GM21528 (cell line): ENCODE results near the gene COPZ1.
"Not testable (repeated sequence)": the region's sequence is repeated elsewhere in the genome, so short reads cannot be mapped to it uniquely, and the experiment has no call there.

Source experiments
- ATAC-seq: cut with Tn5 transposase; IDR thresholded peaks from one replicate; pipeline ENCODE4 v1.9.1; 2021; ENCODE audit warnings: mild to moderate bottlenecking, moderate library complexity; ENCODE audit not compliant: unreplicated experiment, low FRiP score

The COPZ1 gene

DNA sequence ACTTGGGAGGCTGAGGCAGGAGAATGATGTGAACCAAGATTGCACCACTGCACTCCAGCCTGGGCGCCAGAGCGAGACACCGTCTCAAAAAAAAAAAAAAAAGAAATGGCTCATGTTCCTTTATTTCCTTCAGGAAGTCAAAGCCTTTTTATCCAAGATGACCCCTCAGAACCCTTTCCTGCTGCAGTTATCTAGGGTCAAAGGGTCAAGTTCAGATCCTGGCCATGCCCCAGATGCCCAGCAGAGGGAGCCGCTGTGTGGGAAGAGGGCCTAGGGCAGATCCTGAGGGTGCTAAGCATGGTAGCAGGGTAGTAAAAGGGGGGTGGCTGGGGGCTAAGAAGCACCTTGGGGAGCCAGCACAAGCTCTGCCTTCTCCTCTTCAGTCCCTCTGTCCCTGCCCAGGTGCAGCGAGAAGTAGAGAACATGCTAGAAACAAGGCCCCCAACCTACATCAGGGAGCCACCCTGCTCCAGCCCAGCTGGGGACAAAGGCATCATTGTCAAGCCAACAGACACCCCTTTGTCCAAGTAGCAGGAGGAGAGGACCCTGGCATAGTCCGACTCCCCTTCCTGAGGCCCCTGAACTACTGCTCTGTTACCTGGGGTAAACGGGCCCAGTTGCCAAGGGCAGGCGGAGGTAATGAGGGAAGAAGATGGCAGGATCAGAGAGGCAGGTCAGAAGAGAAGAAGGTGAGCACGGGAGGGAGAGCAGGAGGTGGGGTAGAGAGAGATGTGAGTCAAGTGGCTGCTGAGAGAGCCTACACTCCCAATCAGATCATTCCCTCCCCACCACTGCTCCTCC is 30.6 kb upstream of the COPZ1 start:
- no peak for ATAC-seq

DNA sequence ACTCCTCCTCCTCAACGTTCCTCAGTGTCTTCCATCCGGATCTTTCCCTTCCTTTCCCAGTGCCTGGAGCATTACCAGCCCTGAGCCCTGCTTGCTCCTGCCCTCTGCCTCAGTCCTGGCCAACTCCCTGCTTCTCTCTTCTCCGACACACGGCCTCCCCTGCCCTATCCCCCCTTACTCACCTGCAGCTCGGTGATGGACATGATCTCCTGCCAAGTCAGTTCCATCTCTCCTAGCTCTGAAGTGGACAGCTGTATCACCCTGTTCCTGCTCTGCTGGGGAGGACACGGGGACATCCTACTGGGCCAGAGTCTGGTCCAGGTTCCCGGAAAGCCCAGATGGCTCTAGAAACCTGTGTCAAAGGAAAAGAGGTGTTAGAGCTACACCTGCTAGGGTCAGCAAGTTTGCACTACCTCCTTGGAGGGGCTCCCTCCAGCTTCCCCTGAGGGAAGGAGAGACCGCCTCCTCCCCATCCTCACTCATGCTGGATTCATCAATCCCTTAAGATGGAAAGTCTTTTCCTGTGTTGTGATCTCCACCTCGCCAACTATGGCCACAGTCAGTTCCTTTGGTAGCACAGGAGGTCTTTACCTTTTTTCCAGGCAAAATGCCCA is 29.9 kb upstream of the COPZ1 start:
- ATAC-seq = no peak

DNA sequence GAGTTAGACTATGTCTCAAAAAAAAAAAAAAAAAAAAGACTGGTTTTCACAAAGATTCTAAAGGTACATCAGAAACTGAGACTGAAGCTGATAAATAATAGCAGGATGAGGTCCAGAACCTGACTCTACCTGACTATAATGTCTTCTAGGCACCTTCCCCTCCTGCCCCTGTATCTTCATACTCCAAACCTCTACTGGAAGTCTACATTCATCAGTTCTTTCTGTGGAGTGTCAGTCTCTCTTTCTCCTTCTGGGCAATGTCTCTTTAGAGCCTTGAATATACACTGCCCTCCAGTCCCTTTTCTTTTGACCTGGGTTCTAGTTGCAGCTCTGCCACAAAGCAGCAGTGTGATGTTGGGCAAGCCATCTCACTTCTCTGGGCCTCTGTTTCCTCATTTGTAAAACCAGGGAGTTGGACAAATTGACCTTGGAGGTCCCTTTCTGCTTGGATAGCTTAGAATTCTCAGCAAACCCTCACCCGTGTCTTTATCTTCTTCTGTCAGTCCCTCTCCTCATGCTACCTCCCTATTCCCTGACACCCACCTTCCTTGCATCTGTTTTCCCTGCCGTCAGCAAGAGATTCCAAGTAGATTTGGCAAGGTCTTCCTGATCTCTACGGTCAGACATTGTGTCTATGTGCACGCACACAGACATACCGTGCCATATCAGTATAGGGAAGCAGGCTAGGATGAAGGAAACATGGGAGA is 28.4 kb upstream of the COPZ1 start:
- ATAC-seq = no peak

DNA sequence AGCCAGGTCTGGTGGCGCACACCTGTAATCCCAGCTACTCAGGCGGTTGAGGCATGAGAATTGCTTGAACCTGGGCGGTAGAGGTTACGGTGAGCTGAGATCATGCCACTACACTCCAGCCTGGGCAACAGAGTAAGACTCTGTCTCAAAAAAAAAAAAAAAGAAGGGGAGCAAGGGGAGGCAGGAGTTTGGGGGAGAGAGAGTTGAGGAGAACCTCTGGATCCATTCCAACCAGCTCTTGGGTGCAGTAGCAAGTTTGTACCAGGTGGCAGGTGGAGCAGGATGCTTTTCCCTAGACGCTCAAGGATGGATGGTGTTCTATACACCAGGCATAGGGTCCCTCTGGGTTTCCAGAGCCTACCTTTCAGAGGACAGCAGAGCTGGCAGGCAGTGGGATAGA is 26.0 kb upstream of the COPZ1 start:
- ATAC-seq = no peak

DNA sequence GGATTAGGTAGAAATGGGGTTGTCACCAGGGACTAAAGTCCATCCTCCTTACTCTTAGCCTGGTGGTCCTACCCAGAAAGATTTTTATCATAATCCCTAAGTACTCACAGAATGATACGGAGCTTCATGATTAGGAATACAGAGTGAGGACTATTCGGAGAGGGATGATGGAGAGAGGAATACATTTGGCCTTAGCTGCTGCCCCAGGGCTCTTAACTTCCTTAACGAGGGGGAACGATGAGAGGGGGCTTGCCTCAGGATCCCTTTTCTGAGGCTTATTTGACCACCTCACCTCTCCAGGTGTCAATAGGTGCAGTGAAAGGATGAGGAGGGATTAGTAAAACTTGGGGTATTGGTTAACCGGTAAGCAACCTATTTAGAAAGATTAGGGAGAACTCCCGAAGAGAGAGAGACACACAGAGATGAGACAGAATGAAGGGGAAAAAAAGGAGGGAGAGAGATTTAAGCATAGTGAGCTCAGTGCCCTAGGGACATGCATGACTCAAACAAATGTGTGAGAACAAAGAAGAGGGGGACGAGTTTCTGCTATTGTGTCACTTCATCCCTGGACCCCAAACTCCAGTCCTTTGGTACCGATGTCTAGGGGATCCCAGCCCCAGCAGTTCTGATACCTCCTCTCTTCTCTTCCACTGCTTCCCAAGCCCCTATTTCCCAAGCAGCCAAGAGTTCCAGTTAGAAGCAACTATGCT is 25.3 kb upstream of the COPZ1 start:
- no peak for ATAC-seq

DNA sequence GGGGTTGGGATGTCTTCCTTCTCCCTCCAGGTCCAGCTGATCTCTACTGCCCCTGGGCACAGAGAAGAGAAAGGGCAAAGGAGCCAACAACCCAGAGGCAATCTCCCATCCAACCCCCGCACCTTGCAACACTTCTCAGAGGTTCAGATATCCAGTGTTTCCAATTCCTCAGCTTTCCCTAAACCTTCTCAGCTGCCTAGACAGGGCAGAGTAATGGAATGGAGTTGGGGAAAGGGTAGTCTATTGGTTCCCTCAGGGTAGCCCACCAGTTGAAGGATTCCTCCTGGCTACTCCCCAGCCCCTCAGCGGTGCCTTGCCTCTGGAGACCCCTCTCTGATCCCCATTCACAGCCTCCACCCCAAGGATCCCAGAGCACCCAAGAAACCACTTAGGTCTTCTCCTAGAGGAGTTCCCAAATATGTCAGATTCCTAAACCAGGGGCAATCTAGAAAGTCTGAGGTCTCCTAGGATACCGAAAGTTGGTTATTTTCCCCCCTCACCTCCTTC is 24.7 kb upstream of the COPZ1 start:
- no peak for ATAC-seq

DNA sequence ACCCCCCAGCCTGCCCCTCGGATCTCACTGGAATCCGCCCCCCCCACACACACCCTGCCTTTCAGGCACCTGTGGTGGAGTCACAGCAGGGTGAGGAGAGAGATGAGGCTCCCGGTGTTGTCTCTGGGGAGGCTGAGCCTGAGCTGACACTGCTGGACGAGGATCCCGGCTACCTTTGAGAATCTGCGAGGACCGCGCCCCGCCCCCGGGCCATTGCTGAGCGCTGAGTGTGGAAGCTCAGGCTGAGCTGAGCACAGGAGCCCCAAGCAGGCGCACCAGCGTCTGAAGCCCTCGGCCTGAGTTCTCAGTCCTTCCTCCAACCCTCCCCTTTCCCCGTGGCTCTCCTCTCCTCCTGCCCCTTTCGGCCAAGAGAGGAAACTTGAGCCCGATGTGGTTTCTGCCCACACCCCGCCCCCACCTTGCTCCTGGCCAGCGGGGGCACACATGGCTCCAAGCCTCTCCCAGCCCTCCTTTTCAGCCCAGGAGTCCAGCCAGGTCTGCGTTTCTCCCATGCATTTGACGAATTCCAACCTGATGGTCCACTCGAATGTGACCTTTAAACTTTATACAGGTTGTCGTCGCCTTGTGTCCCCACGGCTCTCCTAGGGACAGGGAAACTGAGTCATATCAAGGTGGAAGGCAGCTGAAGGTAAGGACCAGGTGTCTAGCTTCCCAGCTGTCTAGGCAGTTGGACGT is 24.1 kb upstream of the COPZ1 start, which contains the start of gene NFE2:
NFE2 (minus strand) TSS at position 284 of the 696 bp plus-strand sequence. CDS start 5,767 bp downstream, outside the sequence.
- ATAC-seq = no peak

DNA sequence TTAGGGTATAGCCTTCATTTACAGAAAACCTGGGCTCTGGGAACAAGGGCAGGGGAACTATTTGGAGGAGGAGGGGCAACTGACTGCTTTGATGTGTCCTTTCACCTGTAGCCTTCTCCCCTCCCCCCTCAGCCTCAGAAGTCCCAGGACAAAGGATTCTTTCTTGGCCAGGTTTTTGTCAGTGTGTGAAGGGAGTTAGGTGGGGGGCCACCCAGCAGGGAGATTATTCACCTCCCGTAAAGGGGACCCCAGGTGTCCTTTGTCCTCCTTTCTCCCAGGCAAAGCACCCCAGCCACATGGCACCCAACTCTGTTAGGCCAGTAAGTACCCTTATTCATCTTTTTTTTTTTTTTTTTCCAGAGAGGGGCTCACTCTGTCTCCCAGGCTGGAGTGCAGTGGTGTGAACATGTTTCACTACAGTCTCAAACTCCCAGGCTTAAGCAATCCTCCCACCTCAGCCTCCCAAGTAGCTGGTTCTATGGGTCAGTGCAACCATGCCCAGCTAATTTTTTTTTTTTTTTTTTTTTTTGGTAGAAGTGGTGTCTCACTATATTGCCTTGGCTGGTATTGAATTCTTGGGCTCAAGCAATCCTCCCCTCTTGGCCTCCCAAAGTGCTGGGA is 23.4 kb upstream of the COPZ1 start:
- no peak for ATAC-seq

DNA sequence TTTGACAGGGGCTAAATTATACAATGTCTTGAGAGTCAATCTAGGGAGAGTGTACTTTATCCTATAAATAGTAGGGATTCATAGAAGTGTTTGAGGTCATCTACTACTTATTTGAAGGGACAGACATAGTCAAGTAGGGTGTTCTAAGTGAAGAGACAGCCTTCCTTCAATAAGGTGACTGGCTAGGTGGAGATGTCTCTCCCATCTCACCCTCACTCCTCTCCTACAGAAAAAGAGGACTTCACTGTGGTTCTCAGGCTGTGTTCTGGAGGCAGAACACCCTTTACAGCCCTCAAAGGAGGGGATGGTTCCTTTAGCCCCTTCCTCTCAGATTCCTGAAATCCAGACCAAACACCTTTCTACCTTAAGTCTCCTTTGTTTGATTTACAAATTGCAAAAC is 21.3 kb upstream of the COPZ1 start:
- ATAC-seq = no peak

DNA sequence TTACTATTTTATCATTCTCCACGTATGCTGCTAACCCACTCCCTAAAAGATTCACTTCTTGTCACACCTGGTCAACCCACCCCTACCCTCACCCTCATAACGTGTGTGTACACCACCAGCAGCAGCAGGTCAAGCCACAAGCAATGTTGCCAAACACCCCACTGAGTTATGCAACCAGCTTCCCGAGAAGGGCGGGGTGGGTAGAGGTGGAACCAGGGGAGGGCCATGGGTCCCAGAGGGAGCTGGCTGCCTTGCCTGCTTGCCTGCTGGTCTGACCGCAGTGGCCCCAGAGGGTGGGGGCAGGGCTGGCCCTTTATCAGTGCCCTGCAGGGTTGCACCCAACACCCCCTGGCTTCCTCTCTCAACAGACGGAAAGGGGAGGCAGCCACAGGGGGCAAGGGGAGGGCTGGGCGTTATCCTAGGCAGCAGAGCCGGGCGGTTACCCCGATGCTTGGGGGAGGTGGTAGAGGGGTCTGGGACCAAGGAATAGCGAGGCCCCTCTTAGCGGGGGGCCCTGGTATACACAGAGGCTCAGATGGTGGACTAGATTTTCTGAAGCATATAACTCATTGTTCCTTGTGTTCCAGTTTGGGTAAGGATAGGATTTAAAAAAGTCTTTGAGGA is 20.6 kb upstream of the COPZ1 start:
- no peak for ATAC-seq

DNA sequence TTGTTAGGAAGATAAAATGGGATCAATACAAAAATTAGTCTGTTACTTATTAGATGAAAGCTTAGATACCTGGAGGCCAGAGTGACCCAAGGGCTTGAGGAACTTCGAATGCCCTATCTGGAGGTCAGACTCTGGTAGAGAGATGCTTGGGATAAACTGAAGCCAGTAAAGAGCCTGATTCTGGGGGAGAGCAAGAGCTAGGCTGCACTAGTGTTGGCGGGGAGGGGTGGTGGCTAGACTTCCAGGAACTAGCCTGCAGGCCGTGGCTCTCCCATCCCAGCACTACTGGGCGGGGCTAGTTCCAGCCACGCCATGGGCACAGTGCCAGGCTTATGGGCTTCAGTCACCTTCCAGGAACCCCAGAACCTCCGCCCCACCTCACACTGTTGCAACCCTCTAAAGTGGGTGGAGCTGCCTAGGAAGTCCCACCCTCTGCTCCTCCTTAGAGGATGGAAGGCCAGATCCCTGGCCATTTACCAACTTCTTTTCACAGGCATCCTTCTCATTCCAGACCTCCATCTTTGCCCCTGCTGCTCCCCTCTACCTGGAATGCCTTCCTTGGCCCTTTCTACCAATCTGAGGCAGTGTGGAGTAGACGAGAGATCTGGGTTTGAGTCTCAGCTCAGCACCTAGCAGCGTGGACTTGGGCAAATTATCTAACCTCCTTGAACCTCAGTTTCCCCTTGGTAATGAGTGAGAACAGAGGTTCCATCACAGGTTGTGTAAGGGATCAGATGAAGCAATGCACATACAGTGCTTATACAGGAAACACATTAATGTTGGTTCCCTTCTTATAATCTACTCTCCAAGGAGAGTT is 17.8 kb upstream of the COPZ1 start:
- no peak for ATAC-seq

DNA sequence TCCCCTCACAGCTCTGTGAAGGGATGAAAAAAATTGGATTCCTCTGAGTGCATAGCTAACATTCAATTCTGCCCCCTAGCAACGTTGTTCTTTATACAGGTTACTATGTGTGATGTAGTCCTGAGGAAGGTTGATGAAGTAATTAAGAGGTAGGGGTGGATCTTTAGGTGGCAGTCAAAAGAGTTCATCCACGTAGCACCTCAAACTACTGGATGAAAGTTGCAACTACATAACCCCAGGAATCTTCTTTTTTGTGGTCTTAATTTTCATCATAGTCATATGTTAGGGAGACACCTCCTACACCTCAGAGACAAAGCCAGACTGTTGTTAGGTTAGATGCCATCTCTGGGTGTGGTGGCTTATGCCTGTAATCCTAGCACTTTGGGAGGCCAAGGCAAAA is 13.9 kb upstream of the COPZ1 start:
- no peak for ATAC-seq

DNA sequence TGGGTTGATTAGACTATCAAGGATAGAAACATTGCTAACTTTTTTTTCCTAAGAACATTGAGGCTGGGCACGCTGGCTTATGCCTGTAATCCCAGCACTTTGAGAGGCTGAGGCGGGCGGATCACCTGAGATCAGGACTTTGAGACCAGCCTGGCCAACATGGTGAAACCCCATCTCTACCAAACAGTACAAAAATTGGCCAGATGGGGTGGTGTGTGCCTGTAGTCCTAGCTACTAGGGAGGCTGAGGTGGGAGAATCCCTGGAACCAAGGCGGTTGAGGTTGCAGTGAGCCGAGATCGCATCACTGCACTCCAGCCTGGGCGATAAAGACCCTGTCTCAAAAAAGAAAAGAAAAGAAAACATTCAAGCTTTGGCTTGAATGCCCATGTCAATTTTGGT is 12.6 kb upstream of the COPZ1 start:
- ATAC-seq = not testable (repeated sequence)

DNA sequence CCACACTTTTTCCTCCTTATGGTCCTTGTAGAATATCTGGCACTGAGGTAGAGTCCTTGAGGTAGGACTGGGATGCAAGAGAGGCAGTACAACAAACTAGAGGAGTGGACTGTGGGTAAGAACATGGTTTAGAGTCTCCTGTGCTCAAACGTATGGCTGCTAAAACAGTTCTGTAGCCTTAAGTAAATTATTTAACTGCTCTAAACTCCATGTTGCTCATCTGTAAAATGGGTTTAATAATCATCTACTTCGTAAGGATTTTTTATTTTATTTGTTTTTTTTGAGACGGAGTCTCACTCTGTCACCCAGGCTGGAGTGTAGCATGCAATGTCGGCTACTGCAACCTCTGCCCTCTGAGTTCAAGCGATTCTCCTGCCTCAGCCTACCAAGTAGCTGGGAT is 3.6 kb upstream of the COPZ1 start:
- ATAC-seq = no peak

DNA sequence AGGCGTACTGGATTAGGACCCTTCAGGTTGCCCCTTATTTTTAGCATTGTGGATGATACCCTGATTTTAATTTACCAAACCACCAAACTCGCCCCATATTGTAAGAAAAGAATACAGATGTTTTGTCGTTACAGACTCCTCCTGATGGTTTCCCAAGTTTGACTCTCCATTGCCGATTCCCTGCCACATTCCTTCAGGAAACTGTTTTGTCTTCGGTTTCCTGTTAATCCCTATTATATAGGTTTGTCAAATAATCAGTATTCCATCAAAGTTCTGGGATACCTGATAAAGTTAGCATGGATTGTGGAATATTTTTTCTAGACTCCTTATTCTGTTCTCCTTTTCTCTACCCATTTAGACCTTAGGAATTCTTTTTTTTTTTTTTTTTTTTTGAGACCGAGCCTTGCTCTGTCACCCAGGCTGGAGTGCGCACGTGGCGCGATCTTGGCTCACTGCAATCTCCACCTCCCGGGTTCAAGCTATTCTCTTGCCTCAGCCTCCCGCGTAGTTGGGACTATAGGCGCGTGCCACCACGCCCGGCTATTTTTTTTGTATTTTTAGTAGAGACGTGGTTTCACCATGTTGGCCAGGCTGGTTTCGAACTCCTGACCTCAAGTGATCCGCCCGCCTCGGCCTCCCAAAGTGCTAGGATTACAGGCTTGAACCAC is 645 bp downstream of the COPZ1 start:
- not testable (repeated sequence) for ATAC-seq

DNA sequence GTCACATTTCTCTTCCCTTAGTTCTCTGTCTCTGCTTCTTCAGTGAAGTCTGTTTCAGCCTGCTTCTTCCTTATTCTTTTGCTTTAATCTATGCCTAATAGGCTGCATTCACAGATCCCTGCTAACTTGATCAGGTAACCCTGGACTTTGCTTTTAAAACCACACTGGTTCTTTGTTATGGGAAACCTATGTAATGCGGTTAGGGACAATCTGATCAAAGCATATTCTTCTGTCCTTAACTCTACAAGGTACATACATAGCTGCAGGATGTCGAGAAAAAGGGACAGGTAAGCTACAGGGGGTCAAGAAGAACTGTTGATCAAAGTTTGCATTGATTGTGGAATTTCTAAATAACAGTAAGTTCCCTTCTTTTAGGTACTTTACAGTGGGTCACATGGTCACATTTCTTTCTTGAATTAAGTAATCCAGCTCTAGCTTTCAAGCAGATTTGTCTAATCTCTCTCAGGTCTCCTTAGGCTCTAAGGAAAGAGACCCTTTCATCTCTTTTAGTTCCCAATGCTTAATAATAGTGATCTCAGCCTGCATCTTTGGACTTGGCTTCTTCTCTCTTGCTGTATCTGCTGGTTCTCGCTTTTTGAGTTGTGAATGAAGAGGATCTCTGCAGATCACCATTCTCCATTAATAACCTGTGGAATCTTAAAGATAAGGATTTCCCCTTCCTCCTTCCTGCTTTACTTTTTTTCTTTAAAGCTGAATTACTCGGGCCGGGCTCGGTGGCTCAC is 3.8 kb downstream of the COPZ1 start:
- ATAC-seq = no peak

DNA sequence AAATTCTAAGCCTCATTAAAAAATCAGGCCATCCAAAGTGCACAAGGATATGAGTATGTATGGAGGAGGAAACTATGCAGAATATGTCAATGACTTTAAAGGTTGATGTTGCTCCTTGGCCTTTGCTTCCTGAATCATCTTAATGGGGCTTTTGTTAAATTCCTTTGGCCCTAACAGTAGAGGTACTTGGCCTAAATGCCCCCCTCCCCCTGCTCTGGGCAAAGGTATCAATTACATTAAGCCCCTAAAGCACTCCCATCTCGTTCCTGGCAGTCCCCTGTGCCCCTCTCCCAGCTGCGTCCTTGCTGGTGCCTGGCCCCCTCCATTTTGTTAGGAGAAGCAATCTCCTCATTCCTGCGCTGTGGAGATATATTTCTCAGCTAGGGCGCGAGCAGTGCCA is 4.8 kb downstream of the COPZ1 start:
- ATAC-seq = no peak
